Right lobe of liver (tissue), 4 donors: ENCODE measurements around the gene OLFML2B.

Experiments used
- POLR2A ChIP-seq: fragments of 450-650 bp; IDR thresholded peaks from one replicate; pipeline ENCODE4 v1.6.1; 2017; ENCODE audit warnings: antibody characterized with exemption, mild to moderate bottlenecking
- TF ChIP-seq, protein P1 (sequence below), 4 donors: fragments of 200-600 bp in 3 of 4; fragments of 450-650 bp in 1 of 4; IDR thresholded peaks; one replicate each; pipeline versions ENCODE4 v1.5.1 to v1.8.0; 2016 to 2022; ENCODE audit warnings: antibody characterized with exemption in 4 of 4, mild to moderate bottlenecking in 2 of 4
- donor health status: DM: no; HTN: no; CAD: no.
- donor health status: DM: no; HTN: no; CAD: no.
- donor health status: DM: no; HTN: yes; CAD: no.

- TF ChIP-seq, protein P1, sequence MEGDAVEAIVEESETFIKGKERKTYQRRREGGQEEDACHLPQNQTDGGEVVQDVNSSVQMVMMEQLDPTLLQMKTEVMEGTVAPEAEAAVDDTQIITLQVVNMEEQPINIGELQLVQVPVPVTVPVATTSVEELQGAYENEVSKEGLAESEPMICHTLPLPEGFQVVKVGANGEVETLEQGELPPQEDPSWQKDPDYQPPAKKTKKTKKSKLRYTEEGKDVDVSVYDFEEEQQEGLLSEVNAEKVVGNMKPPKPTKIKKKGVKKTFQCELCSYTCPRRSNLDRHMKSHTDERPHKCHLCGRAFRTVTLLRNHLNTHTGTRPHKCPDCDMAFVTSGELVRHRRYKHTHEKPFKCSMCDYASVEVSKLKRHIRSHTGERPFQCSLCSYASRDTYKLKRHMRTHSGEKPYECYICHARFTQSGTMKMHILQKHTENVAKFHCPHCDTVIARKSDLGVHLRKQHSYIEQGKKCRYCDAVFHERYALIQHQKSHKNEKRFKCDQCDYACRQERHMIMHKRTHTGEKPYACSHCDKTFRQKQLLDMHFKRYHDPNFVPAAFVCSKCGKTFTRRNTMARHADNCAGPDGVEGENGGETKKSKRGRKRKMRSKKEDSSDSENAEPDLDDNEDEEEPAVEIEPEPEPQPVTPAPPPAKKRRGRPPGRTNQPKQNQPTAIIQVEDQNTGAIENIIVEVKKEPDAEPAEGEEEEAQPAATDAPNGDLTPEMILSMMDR (IDR thresholded peaks at IDR 0.05) = no peak
- TF ChIP-seq POLR2A = no peak
Measured at GRCh38 chr1:162070825-162071224, 47.2 kb upstream of the OLFML2B start.
